NCI-H524 treated with DMSO at 0.1 percent for 48 hours (cell line): ENCODE results near the gene KLK13.

ENCODE experiments used
- DNase-seq: peaks from one replicate; lab custom pipeline; 2025; lab: John Stamatoyannopoulos, UW

The KLK13 gene

GRCh38 chr19:51064534-51065220, at the start of gene KLK13:
KLK13 (minus strand) TSS chr19:51065092; CDS start chr19:51065067, 25 bp downstream.
- no peak for DNase-seq

GRCh38 chr19:51114087-51114729, 49.3 kb upstream of the KLK13 start:
- DNase-seq = no peak

- no peak for DNase-seq
These were observed 46.7 kb upstream of the KLK13 start for GRCh38 chr19:51111606-51112005.

GRCh38 chr19:51110666-51110971, 45.7 kb upstream of the KLK13 start:
- no peak for DNase-seq

GRCh38 chr19:51108805-51109146, 43.9 kb upstream of the KLK13 start:
- DNase-seq = no peak

- DNase-seq = peak; percentile 97
These were observed 43.3 kb upstream of the KLK13 start, which contains the start of gene CTU1 for GRCh38 chr19:51108066-51108804. CTU1 (minus strand) TSS chr19:51108409; CDS start chr19:51104569, 3,840 bp downstream.

- no peak for DNase-seq
These were observed 42.6 kb upstream of the KLK13 start for GRCh38 chr19:51107406-51108065.

GRCh38 chr19:51103926-51104341, 39.0 kb upstream of the KLK13 start:
- no peak for DNase-seq

GRCh38 chr19:51102991-51103390, 38.1 kb upstream of the KLK13 start:
- DNase-seq = no peak

GRCh38 chr19:51101171-51101865, 36.4 kb upstream of the KLK13 start:
- DNase-seq = no peak

GRCh38 chr19:51100601-51101000, 35.7 kb upstream of the KLK13 start:
- no peak for DNase-seq

- DNase-seq = no peak
These were observed 34.1 kb upstream of the KLK13 start for GRCh38 chr19:51099047-51099382.

GRCh38 chr19:51098365-51099046, 33.6 kb upstream of the KLK13 start:
- no peak for DNase-seq

GRCh38 chr19:51097796-51098195, 32.9 kb upstream of the KLK13 start:
- no peak for DNase-seq

GRCh38 chr19:51097166-51097738, 32.4 kb upstream of the KLK13 start:
- no peak for DNase-seq

- no peak for DNase-seq
These were observed 31.7 kb upstream of the KLK13 start for GRCh38 chr19:51096473-51097165.

- DNase-seq = no peak
These were observed 29.9 kb upstream of the KLK13 start for GRCh38 chr19:51094696-51095279.

- DNase-seq = no peak
These were observed 28.8 kb upstream of the KLK13 start for GRCh38 chr19:51093510-51094345.

GRCh38 chr19:51093101-51093500, 28.2 kb upstream of the KLK13 start:
- no peak for DNase-seq
